LoVo (cell line): ENCODE measurements around the gene TTC31.
"Not testable (repeated sequence)": the region's sequence is repeated elsewhere in the genome, so short reads cannot be mapped to it uniquely, and the experiment has no call there.

Experiments
- DNase-seq: peaks from one replicate; pipeline ENCODE4 v3.0.0-alpha.2; 2016; ENCODE audit warnings: low spot score

TTC31 gene

GRCh38 chr2:74482801-74483674, at the start of gene TTC31, which contains the start of gene CCDC142:
Gene TTC31 (plus strand): TSS chr2:74483081. CDS start chr2:74483096, 15 bp downstream.
Gene CCDC142 (minus strand): TSS chr2:74482998. CDS start chr2:74482837, 161 bp downstream.
- DNase-seq, result peak; percentile 93

GRCh38 chr2:74436111-74436805, 46.6 kb upstream of the TTC31 start:
- no peak for DNase-seq

- DNase-seq, result no peak
These were observed 45.8 kb upstream of the TTC31 start for GRCh38 chr2:74436848-74437695.

DNA sequence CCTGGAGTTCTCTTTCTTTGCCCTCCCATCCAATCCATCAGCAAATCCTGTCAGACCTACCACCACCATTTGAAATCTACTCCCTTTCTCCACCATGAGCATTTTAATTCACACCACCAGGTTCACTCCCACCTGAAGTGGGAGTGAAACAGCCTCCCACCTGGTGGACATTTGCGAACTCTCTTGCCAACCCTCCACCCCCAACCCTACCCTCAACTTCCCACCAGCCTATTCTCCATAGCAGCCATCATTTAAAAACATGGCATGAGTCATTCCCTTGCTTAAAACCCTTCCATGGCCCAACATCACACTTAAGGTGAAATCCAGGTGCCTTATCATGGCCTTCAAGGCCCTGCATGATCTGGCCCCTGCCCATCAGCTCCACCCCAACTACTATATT, 44.6 kb upstream of the TTC31 start:
- no peak for DNase-seq

GRCh38 chr2:74439373-74439772, 43.5 kb upstream of the TTC31 start:
- no peak for DNase-seq

DNA sequence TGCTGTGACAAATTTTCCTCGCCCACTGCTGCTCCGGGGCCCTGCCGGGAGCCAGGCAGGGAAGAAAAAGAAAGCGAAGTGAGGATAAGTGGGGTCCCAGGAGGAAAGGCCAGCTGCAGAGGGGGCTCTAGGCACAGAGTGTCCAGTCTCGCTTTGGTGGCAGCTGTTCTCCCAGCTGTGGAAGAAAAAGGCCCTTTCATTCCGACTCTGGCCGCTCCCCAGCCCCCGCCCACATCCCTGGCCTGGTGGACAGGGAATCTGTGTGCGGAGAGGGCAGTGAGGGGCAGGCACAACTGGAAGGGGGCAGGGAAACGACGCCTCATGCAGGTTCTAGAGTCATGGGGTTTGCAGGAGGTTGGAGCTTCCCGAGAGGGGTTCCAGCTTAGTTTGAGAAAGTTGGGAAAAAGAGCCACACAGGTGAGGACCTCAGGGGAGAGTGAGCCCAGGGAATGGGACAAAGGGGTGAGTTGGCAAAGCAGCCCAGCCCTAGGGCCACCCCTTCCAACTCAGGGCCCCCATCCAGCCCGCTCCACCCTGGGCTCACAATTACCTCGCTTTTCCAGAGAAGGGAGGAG, 43.0 kb upstream of the TTC31 start:
- no peak for DNase-seq

DNA sequence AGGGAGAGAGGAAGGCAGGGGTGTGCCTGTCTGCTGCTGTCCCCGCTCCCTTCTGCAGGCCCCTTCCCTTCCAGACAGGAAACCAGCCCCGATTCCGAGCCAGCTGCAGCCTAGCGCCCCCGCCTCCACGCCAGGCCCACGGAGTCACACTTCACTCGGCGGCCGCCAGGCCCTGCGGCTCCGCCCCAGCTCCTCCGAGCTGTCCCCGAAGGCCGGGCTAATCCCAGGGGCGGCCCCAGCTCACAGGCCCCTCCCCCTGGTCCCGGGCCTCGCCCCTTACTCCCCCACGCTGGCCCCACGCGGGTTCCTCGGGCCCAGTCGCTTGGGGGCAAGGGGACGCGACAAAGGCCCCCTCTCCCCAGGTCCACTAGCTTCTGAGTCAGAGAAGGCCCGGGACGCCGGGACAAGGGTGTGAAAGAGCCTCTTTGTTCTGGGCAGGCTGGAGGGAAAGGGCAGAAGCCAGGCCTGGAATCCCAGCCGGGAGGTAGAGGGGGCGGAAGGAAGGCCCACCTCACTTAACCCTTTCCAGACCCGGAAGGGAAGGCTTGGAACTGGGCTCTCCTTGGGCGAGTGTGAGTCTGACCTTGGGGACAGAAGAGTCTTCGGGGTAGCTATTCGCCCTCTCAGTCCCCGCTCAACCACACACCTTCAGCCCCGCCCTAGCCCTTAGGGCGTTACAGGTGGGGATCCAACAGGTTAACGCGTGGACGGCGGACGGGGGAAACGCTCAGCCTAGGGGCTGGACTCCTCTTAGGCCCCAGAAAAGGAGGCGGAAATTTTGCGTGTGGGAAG, 42.3 kb upstream of the TTC31 start:
- peak; percentile 82 for DNase-seq

DNA sequence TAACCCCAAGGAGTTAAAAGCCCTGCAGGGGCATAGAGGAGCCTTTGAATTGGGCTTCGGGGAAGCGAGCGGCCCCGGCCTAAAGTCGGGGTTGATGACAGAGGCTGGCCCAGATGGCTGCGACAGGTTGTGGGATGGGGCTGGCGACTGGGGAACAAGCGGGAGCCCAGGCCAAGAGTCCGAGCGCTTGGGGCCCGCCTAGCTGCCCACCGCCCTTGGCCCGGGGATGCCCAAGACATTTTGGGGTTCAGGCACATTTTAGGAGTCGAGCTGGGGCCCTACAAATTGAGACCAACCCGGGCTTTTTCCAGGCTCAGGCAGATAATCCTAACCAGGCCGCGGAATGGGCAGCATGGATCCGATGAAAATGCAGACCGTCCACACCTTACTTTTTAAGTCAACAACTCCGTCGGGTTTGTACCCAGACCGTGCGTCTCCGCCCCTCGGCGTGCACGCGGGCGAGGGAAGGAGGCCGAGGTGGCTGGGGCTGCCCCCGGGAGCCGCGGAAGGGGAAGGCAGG, 41.7 kb upstream of the TTC31 start:
- DNase-seq, result no peak

DNA sequence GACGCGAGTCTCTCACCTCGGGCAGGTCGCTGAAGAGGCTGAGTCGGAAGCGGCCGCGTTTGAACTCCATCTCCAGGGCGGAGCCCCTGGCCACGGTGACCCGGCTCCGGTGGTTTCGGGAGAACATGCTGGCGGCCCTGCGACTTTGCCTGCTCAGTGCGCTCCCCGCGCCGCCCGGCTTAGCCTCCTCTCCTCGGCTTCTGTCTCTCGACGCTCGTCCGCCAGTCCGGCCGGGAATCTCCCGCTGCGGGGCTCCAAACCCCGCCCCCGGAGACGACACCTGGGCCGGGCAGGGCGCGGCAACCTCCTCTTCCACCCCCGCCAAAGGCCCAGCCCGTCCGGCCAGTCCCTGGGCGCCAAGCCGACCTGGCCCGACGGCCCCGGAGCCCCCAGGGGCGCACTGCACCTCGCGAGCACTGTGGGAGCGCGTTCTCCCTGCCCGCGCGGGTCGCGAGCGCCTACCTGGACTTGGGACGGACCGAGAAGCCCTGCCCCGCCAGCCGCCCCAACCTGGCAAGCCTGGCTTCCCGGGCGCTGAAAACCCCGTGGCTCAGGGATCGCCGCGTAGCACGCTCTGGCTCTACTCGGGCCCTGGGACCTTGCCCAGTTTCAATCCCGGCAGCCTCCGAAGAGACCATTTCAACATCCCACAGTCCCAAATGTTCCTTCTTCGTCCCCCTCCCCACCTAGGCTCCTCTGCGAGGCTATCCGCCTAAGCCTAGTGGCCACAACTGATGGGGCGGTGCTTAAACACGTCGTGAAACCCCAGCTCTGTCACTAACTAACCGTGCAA, 41.0 kb upstream of the TTC31 start, which contains the start of gene RTKN:
RTKN (minus strand) TSS at position 248 of the 793 bp plus-strand sequence; CDS start at position 127, 121 bp downstream.
- peak; percentile 85 for DNase-seq

DNA sequence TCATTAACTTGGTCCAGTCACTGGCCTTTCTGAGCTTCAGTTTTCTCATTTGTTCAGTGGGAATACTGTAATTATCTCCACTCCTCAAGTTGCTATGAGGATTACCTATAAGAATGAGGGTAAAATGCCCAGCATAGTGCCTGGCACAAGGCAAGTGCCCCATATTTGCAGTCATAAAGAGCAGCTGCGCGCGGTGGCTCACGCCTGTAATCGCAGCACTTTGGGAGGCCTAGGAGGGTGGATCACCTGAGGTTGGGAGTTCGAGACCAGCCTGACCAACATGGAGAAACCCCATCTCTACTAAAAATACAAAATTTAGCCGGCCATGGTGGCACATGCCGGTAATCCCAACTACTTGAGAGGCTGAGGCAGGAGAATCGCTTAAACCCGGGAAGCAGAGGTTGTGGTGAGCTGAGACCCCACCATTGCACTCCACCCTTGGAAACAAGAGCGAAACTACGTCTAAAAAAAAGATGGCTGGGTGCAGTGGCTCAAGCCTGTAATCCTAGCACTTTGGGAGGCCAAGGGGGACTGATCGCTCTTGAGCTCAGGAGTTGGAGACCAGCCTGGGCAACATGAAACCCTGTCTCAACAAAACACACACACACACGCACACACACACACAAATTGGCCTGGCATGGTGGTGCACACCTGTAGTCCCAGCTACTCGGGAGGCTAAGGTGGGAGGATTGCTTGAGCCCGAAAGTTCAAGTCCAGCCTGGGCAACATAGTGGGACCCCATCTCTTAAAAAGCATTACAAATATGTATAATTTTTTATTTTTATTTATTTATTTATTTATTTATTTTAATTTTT, 40.2 kb upstream of the TTC31 start:
- DNase-seq, result not testable (repeated sequence)

DNA sequence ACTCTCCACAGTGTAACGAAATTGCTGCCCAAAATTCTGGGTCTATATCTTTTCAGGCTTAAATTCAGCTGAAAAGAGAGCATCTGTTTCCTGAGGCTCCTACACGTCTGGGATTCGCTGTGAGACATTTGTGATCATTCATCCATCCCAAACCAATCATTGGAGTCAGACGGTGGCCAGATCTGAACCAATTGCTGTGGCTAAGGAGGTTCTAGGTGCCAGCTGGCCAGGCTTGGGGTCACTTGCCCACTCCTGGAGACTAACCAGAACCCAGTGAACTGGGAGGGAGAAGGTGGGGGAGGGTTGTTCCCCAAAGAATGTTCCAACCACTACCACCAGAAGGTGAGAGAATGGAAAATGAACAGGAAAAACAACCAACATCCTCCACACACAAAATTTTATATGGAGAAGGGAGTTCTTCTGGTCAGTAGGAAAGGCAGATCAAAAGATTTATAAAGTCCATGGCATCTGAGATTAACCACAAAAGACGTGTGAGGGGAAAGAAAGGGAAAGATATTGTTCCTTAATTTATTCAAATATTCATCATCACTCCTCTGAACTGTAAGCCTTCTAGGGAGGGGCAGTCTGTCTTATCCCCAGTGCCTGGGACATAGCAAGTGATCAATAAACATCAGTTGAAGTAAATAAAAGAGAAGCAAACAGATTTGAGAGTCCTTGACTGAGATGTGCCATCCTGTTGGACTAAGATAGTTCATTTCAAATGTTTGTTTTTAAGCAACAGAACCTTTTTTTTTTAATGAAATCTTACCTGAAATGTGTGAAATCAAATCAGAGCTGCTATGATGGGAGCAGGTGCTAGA, 38.2 kb upstream of the TTC31 start:
- DNase-seq, result no peak

GRCh38 chr2:74447230-74447999, 35.5 kb upstream of the TTC31 start:
- no peak for DNase-seq

DNA sequence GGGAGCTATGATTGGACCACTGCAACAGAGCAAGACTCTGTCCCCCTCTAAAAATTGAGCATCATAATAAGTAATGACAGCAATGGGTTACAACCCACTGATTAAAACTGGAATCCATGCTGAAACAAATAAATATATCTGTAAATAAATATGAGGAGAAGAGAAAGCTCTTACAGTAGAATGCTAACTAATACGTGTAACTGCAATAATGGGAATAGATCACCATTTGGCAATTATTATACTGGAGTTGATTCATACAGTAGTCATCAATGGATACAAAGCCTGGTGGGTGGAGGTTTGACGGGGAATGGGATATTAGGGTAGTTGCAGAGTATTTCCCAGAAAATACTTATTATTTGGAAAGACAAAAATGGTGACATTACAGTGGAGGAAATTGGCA, 34.1 kb upstream of the TTC31 start:
- DNase-seq, result no peak

DNA sequence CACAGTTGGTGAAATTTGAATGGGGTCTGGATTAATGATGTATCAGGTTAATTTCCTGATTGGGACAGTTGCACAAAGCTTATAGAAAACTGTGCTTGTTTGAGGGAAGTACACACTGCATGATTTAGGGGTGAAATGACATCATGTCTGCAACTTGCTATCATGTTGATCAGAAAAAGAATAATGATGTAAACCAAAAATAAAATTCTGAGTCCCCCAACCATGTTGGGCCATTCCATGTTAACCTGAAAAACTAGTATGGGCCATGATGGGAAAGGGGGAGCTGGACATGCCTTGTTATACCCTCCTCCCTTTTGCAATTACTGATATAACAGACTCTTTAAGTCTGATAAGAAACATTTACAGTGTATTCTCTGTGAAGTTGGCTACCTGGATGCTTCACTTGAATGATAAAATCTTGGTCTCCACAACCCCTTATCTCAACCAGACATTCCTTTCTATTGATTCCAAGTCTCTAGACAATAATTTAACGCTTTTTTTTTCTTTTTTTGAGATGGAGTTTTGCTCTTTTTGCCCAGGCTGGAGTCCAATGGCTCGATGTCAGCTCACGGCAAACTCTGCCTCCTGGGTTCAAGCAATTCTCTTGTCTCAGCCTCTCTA, 32.2 kb upstream of the TTC31 start:
- DNase-seq, result no peak

GRCh38 chr2:74454654-74455511, 28.0 kb upstream of the TTC31 start, which contains the start of gene INO80B:
Gene INO80B (plus strand): TSS chr2:74455087. CDS start chr2:74455117, 30 bp downstream.
- DNase-seq, result peak; percentile 97

DNA sequence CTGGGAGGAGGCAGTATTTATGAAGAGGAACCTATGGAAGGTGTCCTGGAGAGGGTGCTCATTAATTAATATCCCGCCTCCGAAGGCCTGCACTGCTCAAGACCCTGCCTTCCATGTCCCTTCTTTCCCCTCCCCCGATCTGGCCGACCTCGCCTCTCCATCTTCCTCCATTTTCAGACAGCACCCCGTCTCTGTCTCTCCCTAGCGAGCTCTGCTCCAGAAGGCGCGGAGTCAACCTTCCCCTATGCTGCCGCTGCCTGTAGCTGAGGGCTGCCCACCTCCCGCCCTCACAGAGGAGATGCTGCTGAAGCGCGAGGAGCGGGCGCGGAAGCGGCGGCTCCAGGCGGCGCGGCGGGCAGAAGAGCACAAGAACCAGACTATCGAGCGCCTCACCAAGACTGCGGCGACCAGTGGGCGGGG, 25.7 kb upstream of the TTC31 start:
- no peak for DNase-seq
